Measurements from ENCODE around the gene LENG1.

LENG1 gene

DNA sequence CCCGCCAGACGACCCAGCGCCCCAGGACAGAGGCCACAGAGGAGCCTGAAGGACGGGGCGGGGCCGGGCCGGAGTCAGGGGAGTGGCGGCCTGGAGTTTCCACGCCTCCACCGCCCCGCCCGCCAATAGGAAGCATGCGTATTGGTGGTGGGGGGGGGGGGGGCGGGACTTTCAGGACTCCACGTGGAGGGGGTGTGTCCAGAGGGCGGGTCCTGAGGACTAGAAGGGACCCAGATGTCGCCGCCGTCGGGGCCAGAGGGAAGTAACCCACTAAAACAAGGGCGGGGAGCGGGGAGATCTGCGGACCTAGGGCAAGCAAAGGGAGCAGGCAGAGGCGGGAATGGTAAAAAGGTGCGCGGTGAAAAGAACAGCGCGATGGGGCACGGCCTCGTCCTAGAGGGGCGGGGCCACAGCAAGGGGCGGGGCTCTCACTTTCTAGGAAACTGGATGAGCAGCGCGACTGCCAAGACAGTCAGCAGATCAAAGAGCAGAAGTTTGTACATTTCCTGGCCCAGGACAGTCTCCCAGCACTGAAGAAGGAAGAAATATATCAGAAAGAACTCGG is 2.8 kb upstream of the LENG1 start:
- peak; percentile 79 to 81 for DNase-seq

GRCh38 chr19:54160854-54161253 is 1.3 kb upstream of the LENG1 start:
- no peak for DNase-seq

- DNase-seq: no peak
Measured at GRCh38 chr19:54160182-54160811, 776 bp upstream of the LENG1 start.

GRCh38 chr19:54158812-54159351 is 639 bp downstream of the LENG1 start:
- no peak for DNase-seq

DNA sequence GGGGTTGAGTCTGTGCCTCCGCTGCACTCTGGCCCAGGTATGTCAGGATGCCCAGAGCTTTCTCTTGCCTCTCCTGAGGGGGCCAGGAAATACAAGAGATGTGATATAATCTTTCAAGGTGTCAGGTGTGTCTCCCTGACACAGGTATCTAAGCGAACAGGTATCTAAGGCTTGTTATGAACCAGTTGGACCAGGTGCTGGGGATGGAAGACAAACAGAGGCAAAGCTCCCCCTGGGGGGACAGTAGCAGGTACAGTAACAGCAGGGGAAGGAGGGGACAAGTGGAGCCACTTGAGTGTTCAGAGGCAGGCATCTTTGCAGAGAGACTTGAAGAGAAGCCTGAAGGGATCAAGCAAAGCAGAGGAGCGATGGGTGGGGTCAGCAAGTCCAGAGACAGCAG is 2.6 kb downstream of the LENG1 start:
- no peak for DNase-seq

DNA sequence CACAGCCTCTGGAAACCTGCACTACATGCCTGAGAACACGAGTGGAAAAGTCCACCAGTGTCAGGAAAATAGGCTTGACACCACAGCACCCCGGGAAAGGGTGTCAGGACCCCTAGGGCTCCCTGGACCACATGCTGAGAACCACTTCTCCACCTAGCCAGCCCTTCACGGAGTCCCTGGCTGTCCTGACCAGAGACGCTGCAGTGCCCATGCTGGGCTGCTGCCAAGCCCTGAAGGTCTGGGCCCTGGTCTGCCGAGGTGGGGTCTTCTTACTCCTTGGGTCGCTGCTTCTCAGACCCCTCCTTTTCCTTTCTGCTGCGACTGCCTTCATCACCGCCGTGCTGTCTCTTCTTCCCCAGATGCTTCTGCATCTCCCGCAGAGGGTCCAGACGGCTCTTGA is 3.0 kb downstream of the LENG1 start:
- DNase-seq: no peak

GRCh38 chr19:54155694-54156093 is 3.8 kb downstream of the LENG1 start:
- no peak for DNase-seq

GRCh38 chr19:54154603-54155345 is 4.7 kb downstream of the LENG1 start:
- no peak for DNase-seq

DNA sequence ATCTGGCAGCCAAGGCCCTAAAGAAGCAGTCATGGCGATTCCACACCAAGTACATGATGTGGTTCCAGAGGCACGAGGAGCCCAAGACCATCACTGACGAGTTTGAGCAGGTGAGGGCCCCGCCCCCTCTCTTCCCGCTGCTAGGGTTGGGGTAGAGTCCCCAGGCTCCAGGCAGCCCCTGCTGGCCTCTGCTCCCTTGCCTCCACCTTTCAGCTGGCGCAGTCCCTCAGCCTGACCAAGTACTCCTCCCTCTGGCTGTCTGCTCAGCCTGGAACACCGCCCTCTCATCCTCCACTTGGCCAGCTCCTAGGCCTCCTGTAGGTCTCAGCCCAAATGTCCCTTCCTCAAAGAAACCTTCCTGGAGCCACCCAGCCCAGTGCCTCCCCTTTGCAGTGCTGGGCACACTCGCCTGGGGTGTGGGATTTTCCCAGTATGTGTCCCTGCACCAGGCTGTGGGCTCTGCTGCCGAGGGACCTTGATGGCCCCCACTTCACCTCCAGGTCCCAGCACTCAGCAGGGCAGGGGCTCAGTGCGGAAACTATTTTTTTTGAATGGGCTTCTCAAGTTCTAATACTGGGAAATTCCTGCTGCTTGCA is 5.7 kb downstream of the LENG1 start:
- DNase-seq: no peak

- no peak for DNase-seq
Measured at GRCh38 chr19:54152878-54153524, 6.5 kb downstream of the LENG1 start.

- DNase-seq: no peak
Measured at GRCh38 chr19:54152267-54152666, 7.3 kb downstream of the LENG1 start.

DNA sequence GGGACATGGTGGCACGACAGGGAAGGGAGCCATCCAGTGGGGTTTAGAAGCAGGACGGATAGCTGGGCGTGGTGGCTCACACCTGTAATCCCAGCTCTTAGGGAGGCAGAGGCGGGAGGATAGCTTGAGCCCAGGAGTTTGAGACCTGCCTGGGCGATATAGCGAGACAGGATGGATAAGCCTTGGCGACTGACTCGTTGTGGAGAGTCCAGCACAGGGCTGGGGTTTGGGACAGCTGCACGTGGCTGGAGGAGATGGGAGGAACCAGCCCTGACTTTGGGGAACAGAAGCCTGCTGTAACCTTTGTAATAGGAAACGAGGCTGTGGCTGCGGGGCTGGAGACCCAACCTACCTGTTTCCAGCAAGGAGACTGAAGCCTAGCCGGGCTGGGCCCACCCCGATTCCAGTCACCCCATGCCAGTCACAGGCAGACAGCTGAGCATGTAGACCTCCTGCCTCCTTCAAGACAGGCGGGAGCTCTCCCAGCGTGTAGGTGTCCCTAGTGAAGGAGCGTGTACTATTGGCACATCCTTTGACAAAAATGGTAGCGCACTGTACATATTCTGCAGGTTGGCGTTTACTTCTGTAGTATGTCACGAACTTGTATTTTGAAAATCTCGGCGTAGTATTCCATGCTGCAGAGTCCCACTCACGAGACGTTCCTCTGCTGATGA is 8.0 kb downstream of the LENG1 start:
- DNase-seq: no peak

- DNase-seq: no peak
Measured at GRCh38 chr19:54149021-54149812, 10.3 kb downstream of the LENG1 start.

GRCh38 chr19:54148158-54148557 is 11.4 kb downstream of the LENG1 start:
- DNase-seq: no peak

DNA sequence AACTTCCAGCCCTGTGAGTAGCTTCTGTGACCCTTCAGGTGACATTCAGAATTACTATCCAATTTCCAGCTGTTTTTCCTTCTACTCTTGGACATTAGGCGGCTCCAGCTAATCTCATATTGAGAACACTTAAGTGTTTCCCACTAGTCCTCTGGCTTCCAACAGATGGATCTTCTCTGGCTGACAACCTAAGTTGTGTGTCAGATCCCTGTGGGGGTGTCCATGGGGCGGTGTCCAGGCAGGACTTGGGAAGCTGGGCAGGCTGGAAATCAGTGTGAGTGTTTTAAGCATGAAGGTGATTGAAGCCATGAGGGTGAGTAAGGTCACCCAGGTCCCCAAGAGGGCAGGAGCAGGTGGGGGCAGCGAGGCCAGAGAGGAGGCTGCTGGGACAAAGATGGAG is 11.8 kb downstream of the LENG1 start:
- no peak for DNase-seq

GRCh38 chr19:54145541-54146158 is 13.9 kb downstream of the LENG1 start:
- no peak for DNase-seq

DNA sequence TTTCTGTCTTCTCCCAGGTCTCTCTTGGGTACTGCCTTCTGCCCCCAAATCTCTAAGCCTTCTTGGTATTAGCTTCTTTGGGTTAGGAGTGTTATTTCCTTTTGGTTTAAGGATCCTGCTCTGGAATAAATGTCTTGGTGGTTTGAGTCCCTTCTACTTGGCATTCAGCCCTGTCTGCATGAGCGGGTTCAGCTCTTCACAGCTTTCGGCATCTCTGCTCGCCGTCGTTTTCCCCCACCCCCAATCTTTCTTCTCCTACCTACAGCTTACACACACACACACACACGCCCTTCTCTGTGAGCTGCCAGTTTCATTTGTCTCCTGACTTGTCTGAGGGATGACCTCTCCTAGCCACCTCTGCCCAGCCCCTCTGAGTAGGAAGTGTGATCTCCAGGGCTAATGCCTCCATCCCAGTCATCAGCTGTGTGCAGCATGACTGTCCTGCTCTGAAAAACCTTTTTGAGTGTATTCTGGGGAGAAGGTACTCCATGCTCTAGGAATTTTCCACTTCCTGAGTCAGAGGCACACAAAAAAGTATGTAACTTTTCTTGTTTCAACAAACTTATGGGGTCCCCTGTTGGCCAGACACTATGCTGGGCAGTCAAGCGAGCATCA is 17.2 kb downstream of the LENG1 start:
- no peak for DNase-seq

DNA sequence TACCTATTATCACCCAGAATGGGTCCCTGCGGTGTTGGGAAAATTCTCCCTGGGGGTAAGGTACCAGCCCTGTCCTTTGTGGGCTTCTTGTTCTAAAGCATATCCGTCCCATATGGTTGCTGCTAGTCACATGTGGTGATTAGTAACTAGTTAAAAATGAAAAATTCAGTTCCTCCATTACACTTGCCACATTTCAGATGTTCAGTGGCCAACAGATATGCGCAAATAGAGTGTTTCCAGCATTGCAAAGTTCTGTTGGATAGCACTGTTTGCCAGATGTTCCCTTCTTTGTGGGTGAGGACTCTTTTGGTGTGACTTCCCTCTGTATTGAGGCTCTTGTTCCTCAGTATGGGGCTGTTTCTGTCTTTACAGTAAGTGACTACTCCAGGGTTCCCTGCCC is 18.2 kb downstream of the LENG1 start:
- DNase-seq: no peak

GRCh38 chr19:54138489-54139256 is 20.8 kb downstream of the LENG1 start:
- no peak for DNase-seq
